Activated B cell treated with CpG ODN at 0.5 μM for 24 hours (primary cell): ENCODE data around the gene PTPRD. TPM values are rescaled to one million over a fixed set of nuclear protein-coding genes. Genes with fewer than 3 reads are reported as not detected.

Experiments used
- ATAC-seq: fragments of 200-7000 bp; cut with Tn5 transposase; one replicate; pipeline ENCODE4 v1.10.0; 2021; ENCODE audit warnings: low read depth, mild to moderate bottlenecking, moderate library complexity
- CTCF ChIA-PET: fragments of 350-600 bp; sonication (Branson Sonifier 250); formaldehyde crosslinking; loops from one replicate; lab custom pipeline; 2021; ENCODE audit warnings: antibody characterized with exemption; lab: Charles Lee
- POLR2A ChIA-PET: fragments of 350-600 bp; sonication (Branson Sonifier 250); formaldehyde crosslinking; loops from one replicate; lab custom pipeline; 2021; ENCODE audit warnings: antibody characterized with exemption; lab: Charles Lee
- DNase-seq: peaks from one replicate; pipeline ENCODE4 v3.0.0; 2022
- H3K27ac Mint-ChIP-seq: one replicate; pipeline ENCODE4 v1.8.0; 2020; ENCODE audit warnings: mixed read lengths
- H3K27me3 Mint-ChIP-seq: one replicate; pipeline ENCODE4 v1.8.0; 2021; ENCODE audit warnings: mixed read lengths
- H3K36me3 Mint-ChIP-seq: one replicate; pipeline ENCODE4 v1.8.0; 2021; ENCODE audit warnings: low read depth, mixed read lengths
- H3K4me1 Mint-ChIP-seq: one replicate; pipeline ENCODE4 v1.8.0; 2021; ENCODE audit warnings: mixed read lengths
- H3K4me3 Mint-ChIP-seq: one replicate; pipeline ENCODE4 v1.8.0; 2020; ENCODE audit warnings: mild to moderate bottlenecking, mixed read lengths
- H3K9me3 Mint-ChIP-seq: one replicate; pipeline ENCODE4 v1.8.0; 2020; ENCODE audit warnings: mixed read lengths
- intact Hi-C: fragments of 100-400 bp; cut with micrococcal nuclease; formaldehyde crosslinking; loops from one replicate; pipeline ENCODE4 v1.15.1; 2024
- total RNA-seq: library from RNA; stranded (reverse); gene quantifications from 2 replicates; pipeline ENCODE4 v1.2.3, GENCODE V29; 2022
- TF ChIP-seq, protein P1 (sequence below): fragments of 200-600 bp; IDR thresholded peaks from one replicate; pipeline ENCODE4 v1.8.0; 2022; ENCODE audit warnings: antibody characterized with exemption, mild to moderate bottlenecking

The PTPRD gene
- total RNA-seq, 1 donor from 2014 or later: 0.04 TPM

DNA sequence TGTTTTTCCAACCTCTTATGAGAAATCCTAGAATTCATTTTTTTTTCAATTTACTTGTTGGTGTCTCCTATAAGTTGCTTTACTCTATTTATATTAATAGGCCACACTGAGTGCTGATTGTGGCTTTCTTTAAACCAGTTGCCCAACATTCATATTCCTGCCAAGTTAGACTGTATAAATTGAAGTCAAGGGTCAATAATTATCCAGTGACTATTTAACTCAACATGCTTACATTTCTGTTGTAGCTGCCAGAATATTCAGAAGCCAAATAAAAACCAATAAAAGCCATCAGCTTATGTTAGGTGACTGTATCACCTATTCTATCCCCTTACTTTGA, 169.0 kb downstream of the PTPRD start:
- ATAC-seq (no peak), DNase-seq (no peak)
- no peaks in the 10 kb centered on the region for H3K27me3 Mint-ChIP-seq
- ChIA-PET POLR2A (no interaction called here), CTCF (no interaction called here)
- no peak overlapping the region for H3K4me3 Mint-ChIP-seq
- no peaks in the 10 kb centered on the region for H3K4me1 Mint-ChIP-seq
- no peak overlapping the region for H3K27ac Mint-ChIP-seq
- TF ChIP-seq, protein P1, sequence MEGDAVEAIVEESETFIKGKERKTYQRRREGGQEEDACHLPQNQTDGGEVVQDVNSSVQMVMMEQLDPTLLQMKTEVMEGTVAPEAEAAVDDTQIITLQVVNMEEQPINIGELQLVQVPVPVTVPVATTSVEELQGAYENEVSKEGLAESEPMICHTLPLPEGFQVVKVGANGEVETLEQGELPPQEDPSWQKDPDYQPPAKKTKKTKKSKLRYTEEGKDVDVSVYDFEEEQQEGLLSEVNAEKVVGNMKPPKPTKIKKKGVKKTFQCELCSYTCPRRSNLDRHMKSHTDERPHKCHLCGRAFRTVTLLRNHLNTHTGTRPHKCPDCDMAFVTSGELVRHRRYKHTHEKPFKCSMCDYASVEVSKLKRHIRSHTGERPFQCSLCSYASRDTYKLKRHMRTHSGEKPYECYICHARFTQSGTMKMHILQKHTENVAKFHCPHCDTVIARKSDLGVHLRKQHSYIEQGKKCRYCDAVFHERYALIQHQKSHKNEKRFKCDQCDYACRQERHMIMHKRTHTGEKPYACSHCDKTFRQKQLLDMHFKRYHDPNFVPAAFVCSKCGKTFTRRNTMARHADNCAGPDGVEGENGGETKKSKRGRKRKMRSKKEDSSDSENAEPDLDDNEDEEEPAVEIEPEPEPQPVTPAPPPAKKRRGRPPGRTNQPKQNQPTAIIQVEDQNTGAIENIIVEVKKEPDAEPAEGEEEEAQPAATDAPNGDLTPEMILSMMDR: no peak
- intact Hi-C loops: no loop called here
- H3K36me3 Mint-ChIP-seq: no peaks in the 10 kb centered on the region
- no peaks in the 10 kb centered on the region for H3K9me3 Mint-ChIP-seq

DNA sequence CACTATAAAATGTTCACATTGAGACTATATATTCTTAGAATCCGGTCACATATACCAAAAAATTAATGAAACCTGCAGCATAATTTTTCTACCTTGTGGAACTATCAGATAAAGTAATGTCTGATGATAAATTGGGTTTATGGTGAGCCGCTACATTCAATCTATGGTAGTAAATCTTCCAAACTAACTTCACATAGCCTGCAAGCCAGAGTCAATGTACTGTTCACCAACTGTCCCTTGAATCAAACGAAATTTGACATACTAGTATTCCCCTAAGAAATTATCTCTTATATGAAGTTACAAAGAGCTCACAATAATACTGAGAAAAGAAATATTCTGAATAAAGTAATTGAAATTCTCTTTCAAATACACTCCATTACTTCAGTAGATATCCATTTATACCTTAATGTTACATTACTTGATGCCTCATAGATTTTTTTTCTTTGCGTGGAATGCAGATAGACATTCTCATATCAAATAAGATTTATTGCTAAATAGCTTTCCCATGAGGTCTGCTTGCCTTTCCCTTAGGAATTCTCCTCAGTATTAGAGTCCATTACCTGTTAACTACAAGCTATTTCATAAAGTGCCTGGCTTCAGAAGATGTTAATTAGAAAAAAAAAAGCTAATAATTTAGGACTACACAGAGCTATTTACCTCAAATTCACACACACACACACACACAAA, 169.5 kb downstream of the PTPRD start:
- Mint-ChIP-seq H3K9me3 (no peaks in the 10 kb centered on the region), H3K36me3 (no peaks in the 10 kb centered on the region), H3K4me1 (no peaks in the 10 kb centered on the region), H3K27me3 (no peaks in the 10 kb centered on the region), H3K27ac (no peak overlapping the region), H3K4me3 (no peak overlapping the region)
- no peak for DNase-seq
- ChIA-PET POLR2A (no interaction called here), CTCF (no interaction called here)
- TF ChIP-seq, protein P1: no peak
- ATAC-seq: no peak
- intact Hi-C loops: no loop called here

DNA sequence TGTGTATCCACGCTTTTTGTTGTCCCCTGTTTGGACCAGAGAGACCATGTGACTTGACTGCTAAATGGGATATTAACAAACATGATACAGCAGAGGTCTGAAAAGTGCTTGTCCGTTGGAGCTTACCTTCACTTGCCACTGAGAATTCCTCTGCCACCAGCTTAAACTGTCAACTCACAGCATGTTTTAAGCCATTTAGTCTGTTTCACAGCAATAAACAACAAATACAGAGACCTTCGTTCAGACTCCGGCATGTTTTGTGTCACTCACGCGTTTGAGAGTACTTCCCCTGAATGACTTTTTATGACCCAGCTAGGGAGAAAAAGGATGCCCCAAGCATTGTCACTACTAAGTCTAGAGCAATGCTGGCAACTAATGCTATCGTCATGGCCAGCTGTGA, 173.8 kb downstream of the PTPRD start:
- ATAC-seq: no peak
- Mint-ChIP-seq H3K27me3 (no peaks in the 10 kb centered on the region), H3K9me3 (no peaks in the 10 kb centered on the region), H3K4me1 (no peaks in the 10 kb centered on the region), H3K4me3 (no peak overlapping the region), H3K27ac (no peak overlapping the region), H3K36me3 (no peaks in the 10 kb centered on the region)
- ChIA-PET CTCF (no interaction called here), POLR2A (no interaction called here)
- TF ChIP-seq, protein P1: no peak
- intact Hi-C loops: no loop called here
- no peak for DNase-seq

DNA sequence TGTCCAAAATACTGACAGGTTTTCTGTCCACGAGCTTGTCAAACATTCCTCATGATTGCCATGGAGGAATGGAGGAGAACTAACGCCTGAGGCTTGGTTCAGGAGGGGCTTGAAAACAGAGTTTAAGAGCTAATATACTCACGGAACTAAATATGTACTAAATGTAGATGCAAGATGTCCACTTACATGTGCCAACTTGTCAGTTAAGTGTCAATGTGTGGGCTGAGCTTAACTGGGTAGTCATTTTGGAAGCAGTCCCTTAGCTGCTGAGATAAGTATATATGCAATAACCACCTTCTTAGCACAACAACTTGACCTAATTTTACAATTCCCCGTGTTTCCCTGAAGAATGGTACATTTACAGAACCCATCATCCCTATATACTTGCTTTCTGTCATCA, 176.0 kb downstream of the PTPRD start:
- TF ChIP-seq, protein P1: no peak
- ATAC-seq (no peak), DNase-seq (no peak)
- no peaks in the 10 kb centered on the region for H3K9me3 Mint-ChIP-seq
- H3K27ac Mint-ChIP-seq: no peak overlapping the region
- CTCF ChIA-PET: no interaction called here
- no peaks in the 10 kb centered on the region for H3K36me3 Mint-ChIP-seq
- H3K4me3 Mint-ChIP-seq: no peak overlapping the region
- no peaks in the 10 kb centered on the region for H3K4me1 Mint-ChIP-seq
- POLR2A ChIA-PET: no interaction called here
- H3K27me3 Mint-ChIP-seq: no peaks in the 10 kb centered on the region
- intact Hi-C loops: no loop called here

DNA sequence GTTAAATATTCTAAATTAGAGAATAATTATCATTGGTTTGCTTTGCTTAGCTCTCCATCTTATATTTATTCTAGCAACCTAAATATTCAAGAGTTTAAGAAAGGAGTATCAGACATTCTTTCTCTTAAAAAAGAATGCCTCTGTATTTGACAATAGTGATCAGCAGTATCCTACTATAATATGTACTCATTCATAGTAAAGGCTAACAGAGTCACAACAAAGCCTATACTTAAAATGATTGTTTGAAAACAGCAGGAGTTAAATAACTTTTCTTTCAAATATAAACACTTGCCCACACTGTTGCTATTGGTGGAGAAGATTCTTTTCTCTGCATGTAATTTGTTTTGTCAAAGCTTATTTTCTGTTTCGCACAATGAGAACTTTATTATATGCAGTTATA, 178.4 kb downstream of the PTPRD start:
- TF ChIP-seq, protein P1: no peak
- intact Hi-C loops: loop anchor here (5.0 kb wide), 1 partner anchor 62 kb away; no protein-coding TSS in a partner anchor
- Mint-ChIP-seq H3K9me3 (no peaks in the 10 kb centered on the region), H3K4me1 (no peaks in the 10 kb centered on the region), H3K27ac (no peak overlapping the region), H3K4me3 (no peak overlapping the region), H3K27me3 (no peaks in the 10 kb centered on the region), H3K36me3 (no peaks in the 10 kb centered on the region)
- ChIA-PET POLR2A (no interaction called here), CTCF (no interaction called here)
- DNase-seq (no peak), ATAC-seq (no peak)
